ENCODE data around the gene SAMMSON.

The SAMMSON gene

DNA sequence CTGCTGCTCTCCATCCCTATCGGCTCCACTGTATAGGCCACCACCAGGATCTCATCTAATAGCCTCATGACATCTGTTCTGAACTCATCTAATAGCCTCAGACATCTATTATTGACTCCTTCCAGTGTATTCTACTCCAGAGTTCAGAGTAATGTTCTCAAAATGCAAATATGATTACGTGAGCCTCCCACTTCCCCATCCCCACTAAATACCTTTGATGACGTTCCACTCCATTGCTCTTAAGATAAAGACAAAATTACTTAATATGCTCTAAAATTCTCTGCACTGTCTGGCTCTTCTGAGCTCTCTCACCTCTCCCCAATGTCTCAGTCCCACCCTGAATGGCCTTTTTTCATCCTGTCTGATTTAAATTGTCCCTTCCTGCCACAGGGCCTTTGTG lies 94.7 kb downstream of the SAMMSON start:
- TF ChIP-seq, protein P1, sequence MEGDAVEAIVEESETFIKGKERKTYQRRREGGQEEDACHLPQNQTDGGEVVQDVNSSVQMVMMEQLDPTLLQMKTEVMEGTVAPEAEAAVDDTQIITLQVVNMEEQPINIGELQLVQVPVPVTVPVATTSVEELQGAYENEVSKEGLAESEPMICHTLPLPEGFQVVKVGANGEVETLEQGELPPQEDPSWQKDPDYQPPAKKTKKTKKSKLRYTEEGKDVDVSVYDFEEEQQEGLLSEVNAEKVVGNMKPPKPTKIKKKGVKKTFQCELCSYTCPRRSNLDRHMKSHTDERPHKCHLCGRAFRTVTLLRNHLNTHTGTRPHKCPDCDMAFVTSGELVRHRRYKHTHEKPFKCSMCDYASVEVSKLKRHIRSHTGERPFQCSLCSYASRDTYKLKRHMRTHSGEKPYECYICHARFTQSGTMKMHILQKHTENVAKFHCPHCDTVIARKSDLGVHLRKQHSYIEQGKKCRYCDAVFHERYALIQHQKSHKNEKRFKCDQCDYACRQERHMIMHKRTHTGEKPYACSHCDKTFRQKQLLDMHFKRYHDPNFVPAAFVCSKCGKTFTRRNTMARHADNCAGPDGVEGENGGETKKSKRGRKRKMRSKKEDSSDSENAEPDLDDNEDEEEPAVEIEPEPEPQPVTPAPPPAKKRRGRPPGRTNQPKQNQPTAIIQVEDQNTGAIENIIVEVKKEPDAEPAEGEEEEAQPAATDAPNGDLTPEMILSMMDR (IDR thresholded peaks at IDR 0.05; ENCODE audit: borderline replicate concordance, insufficient read depth, low read depth, low read length): no peak
- H3K4me3 ChIP-seq (ENCODE audit: low read depth, low read length): no peak overlapping the region

DNA sequence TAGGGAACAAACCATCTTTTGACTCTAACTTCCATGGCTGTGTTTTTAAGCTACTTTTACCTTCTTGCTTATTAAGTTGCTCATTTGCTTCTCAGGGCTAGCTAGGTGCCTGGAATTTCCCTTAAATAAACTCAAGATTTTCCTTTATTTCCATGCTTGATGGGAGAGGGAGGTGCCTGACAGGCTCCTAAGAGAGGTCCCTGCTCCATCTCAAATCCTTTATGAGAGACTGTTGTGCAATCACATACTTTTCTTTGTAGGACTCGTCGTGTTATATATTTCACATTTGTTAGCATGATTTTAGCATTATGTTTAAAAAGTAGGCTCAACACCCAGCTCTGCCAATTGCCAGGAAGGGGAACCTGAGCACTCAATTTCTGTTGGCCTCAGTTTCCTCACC lies 95.7 kb downstream of the SAMMSON start:
- no peak overlapping the region for H3K4me3 ChIP-seq (ENCODE audit: low read depth, low read length)
- TF ChIP-seq, protein P1 (IDR thresholded peaks at IDR 0.05; ENCODE audit: borderline replicate concordance, insufficient read depth, low read depth, low read length): no peak

DNA sequence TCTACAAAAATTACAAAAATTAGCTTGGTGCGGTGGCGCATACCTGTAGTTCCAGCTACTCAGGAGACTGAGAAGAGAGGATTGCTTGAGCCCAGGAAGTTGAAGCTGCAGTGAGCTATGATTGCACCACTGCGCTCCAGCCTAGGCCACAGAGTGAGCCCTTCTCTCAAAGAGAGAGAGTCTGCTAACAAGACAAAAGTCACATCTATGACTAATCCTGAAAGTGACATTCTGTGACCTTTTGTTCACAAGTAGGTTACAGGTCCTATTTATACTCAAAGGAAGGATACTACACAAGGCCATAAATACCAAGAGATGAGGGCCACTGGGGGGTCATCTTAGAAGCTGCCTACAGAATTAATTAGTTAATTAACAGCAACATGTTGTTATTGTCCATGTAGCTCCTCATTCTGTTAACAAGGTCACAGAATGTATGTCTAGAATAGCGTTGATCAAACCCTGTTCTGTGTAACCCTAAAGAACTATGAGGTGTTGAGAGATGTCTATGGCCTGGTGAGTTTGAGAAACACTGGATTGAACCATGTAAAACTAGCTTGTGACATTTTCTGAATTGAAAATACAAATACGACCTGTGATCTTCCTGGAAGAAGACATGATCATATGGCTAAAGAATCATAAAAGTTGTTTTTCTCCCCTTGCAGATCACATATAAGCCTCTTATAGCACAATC lies 97.0 kb downstream of the SAMMSON start:
- H3K4me3 ChIP-seq (ENCODE audit: low read depth, low read length): no peak overlapping the region
- TF ChIP-seq, protein P1 (IDR thresholded peaks at IDR 0.05; ENCODE audit: borderline replicate concordance, insufficient read depth, low read depth, low read length): no peak

DNA sequence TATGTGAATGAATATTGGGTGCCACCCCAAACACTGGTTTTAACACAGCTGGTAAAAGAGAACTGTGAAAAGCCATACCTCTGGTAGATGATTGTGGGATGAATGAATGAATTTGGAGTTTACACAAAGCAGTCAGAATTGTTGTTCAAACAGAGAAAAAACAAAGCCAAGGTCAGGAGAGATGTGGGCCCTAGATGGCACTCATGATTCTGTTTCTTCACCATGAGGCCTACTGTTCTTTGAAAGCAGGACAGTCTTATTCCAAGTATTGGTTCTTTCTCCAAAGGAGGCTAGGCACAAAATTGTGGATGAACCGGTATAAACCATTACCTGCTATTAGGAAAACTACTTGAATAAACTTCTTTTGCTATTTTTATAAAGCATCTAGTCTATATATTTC lies 97.6 kb downstream of the SAMMSON start:
- TF ChIP-seq, protein P1 (IDR thresholded peaks at IDR 0.05; ENCODE audit: borderline replicate concordance, insufficient read depth, low read depth, low read length): no peak
- no peak overlapping the region for H3K4me3 ChIP-seq (ENCODE audit: low read depth, low read length)

DNA sequence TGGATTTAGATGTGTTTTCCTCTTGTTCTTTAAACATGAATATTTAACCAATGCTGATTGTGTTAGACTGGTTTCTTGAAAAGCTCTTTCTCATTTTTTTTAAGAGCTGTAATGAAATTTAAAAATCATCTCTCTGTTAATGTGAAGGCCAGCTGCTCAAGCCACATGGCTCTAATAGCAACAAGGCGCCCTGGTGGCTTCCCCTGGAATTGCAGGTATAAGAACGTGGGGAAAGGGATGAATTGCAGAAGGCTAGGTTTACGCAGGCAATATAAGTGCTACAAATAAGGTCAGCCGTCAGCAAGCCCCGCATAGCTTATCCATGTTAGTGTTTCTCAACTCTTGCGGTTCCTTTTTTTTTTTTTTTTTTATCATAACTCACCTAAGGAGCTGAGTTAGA lies 108.5 kb downstream of the SAMMSON start:
- no peak overlapping the region for H3K4me3 ChIP-seq (ENCODE audit: low read depth, low read length)
- TF ChIP-seq, protein P1 (IDR thresholded peaks at IDR 0.05; ENCODE audit: borderline replicate concordance, insufficient read depth, low read depth, low read length): peak; percentile 75

DNA sequence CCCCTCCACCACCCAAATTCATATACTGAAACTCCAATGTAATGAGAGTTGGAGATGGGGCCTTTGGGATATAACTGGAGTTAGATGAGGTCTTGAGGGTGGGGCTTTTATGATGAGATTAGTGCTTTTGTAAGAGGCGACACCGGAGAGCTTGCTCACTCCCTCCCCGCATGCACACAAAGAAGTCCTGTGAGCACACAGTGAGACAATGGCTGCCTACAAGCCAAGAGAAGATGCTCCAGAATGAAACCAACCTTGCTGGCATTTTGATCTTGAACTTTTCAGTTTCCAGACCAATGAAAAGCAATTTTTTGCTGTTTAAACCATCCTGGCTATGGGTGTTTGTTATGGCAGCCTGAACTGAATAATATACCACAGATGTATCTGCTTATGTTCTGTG lies 109.0 kb downstream of the SAMMSON start:
- TF ChIP-seq, protein P1 (IDR thresholded peaks at IDR 0.05; ENCODE audit: borderline replicate concordance, insufficient read depth, low read depth, low read length): no peak
- no peak overlapping the region for H3K4me3 ChIP-seq (ENCODE audit: low read depth, low read length)

DNA sequence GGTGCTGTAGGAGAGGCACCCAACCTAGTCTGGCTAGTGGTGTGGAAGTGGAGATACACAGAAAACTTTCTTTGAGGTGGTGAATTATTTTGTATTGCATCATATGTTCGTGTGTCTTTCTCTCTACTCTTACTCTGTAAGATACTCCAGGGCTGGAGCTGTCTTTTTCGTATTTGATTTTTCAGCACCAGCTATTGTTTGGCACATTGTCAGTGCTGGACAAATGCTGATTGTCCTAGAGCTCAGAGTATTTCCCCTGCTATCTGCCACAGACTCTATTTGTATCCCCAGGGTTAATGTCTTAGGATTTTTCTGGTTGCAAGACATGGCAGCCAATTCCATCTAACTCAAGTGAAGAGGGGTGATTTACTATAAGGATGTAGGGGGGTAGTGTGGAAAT lies 110.5 kb downstream of the SAMMSON start:
- H3K4me3 ChIP-seq (ENCODE audit: low read depth, low read length): no peak overlapping the region
- TF ChIP-seq, protein P1 (IDR thresholded peaks at IDR 0.05; ENCODE audit: borderline replicate concordance, insufficient read depth, low read depth, low read length): no peak

Measured in GM12875 (cell line).